GM12891 (cell line): ENCODE results near the gene MBD2.

Experiments
- PAX5 ChIP-seq: IDR thresholded peaks from 2 replicates; pipeline ENCODE4 v1.6.1; 2011; ENCODE audit warnings: low read length, moderate library complexity, mild to moderate bottlenecking; ENCODE audit not compliant: insufficient read depth, severe bottlenecking
- POLR2A ChIP-seq: IDR thresholded peaks from 2 replicates; pipeline ENCODE4 v1.6.1; 2011; ENCODE audit warnings: low read depth, low read length, control low read depth
- POLR2AphosphoS5 ChIP-seq: IDR thresholded peaks from 2 replicates; pipeline ENCODE4 v1.6.1; 2011; ENCODE audit warnings: low read depth, low read length, control low read depth
- POU2F2 ChIP-seq: IDR thresholded peaks from 2 replicates; pipeline ENCODE4 v1.6.1; 2011; ENCODE audit warnings: low read depth, mild to moderate bottlenecking, control low read depth, low read length, moderate library complexity
- TAF1 ChIP-seq: IDR thresholded peaks from 2 replicates; pipeline ENCODE4 v1.6.1; 2011; ENCODE audit warnings: low read depth, low read length, control low read depth

- TF ChIP-seq POLR2A (no peak), PAX5 (no peak), POLR2AphosphoS5 (no peak), POU2F2 (no peak), TAF1 (no peak)
Observed at GRCh38 chr18:54192415-54192814, 32.1 kb downstream of the MBD2 start.
